HG02571 (cell line): ENCODE results near the gene VPS9D1.
"Not testable (repeated sequence)": the region's sequence is repeated elsewhere in the genome, so short reads cannot be mapped to it uniquely, and the experiment has no call there.

Experiments
- ATAC-seq: cut with Tn5 transposase; IDR thresholded peaks from one replicate; pipeline ENCODE4 v1.9.1; 2021; ENCODE audit warnings: mild to moderate bottlenecking, moderate library complexity; ENCODE audit not compliant: unreplicated experiment

Gene VPS9D1

DNA sequence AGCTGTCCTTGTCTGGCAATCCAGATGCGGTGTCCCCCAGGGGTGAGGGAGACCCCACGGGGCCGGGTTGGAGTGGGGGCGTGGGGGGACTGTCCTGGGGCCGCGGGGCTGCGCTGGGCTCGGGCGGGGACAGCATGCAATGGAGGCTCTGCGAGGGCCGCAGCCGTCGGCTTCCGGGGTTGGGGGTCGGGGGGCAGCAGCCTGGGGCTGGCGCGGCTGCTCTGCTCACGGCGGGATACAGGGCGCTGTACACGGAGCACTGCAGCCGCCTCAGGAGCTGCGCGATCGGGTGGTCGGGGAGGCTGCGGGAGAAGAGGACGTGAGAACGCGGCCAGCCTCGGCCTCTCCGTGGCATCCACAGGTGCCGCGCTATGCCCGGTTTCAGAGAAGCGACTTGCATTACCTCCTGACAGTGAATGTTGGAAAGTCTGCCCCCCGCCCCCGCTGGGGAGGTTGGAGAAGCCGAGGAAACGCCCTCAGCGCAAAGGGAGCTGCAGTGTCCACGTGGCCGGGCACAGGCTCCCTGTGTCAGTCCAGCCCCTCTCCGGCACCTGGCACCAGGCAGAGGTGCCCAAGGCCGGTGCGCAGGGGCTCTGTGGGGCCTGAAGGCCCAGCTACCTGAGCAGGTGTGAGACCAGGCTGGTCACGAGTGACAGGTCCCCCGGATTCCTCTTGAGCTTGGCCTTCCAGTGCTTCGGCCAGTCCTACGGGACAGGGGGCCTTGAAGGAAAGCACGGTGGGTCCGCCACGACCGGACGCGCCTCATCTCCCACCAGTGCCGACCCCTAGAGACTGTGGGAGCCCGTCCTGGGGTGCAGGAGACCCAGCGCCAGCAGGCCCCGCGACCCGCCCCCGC lies 9.8 kb downstream of the VPS9D1 start:
- no peak for ATAC-seq

DNA sequence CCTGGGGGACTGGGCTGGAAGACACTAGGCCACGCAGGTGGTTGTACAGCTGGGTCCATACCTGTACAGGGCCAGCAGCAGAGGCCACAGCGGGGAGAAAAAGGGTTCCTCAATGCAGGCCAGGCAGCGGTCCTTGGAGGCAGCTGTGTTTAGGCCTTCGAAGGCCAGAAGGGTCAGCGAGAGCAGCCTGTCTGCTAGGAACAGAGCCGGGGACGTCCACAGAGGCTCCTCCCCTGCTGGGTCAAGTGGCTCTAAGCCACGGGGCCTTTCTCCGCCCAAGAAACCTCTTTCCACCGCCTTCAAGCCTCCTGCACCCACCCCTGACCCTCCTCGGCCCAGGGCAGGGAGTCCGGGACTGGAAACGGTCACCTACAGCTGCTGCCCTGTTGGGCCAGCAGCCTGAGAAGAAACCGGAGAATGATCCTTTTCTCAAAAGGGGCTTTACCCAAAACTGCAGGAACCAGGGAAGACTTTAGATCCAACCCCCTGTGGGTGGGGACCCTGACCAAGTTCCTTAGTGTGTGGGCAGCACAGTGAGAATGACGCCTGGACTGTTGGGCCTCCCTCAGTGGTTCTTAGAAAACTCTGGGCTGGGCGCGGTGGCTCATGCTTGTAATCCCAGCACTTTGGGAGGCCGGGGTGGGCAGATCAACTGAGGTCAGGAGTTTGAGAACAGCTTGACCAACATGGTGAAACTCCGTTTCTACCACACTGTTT lies 10.8 kb downstream of the VPS9D1 start:
- no peak for ATAC-seq

DNA sequence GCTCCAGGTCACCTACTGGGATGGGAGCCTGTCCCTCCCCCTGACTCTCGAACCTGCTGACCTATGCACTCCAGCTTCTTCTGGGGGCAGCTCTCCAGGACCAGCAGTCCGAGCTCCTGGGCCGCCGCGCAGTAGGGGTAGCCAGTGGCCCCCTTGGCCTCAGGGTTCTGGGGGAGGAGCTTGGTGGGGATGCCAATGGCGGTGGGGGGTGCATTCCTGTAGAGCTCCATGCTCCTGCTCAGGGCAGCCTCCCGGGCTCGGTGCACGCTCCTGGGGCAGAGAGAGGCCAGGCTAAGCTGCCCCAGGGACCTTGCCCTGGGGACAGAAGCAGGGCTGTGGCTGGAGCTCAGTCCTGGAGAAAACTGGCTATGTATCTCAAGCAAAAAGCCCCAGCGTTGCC lies 11.5 kb downstream of the VPS9D1 start:
- no peak for ATAC-seq

DNA sequence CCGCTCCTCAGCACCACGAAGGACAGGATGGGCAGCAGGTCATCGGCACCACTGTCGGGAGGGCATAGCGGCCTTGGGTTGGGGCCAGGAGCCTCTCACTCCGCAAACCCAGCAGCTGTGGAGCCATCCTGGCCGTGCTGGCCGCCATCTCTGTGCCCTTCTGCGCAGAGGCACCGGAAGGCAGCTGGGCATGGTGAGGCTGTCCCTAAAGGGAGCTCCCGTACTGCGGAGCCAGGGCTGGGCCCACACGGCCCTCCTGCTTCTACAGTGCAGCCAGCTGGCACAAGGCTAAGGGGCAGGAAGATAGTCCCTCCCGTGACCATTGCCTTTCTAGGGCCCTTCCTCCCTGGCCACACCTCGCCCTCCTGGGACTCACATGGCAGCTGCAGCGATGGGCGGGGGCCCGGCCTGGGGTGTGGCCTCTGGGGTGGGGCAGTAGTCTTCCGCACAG lies 12.2 kb downstream of the VPS9D1 start:
- no peak for ATAC-seq

DNA sequence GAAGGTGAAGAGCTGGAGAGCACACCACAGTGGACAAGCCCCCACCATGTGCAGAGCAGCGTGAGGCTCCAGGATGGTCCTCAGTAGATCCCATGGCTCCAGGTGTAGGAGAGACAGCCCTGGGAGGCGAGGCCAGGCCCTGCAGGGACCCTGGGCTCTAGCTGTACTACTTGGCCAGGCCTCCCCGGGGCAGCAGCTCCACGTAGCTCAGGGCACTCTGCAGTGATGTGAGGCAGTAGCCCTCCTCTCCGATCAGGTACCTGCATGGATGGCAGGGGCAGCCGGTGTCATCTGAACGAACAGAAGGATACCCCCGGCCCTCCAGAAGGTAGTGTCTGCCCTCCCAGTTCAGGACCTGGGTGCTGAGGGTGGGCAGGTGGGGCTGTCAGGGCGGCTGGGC lies 13.0 kb downstream of the VPS9D1 start:
- no peak for ATAC-seq

DNA sequence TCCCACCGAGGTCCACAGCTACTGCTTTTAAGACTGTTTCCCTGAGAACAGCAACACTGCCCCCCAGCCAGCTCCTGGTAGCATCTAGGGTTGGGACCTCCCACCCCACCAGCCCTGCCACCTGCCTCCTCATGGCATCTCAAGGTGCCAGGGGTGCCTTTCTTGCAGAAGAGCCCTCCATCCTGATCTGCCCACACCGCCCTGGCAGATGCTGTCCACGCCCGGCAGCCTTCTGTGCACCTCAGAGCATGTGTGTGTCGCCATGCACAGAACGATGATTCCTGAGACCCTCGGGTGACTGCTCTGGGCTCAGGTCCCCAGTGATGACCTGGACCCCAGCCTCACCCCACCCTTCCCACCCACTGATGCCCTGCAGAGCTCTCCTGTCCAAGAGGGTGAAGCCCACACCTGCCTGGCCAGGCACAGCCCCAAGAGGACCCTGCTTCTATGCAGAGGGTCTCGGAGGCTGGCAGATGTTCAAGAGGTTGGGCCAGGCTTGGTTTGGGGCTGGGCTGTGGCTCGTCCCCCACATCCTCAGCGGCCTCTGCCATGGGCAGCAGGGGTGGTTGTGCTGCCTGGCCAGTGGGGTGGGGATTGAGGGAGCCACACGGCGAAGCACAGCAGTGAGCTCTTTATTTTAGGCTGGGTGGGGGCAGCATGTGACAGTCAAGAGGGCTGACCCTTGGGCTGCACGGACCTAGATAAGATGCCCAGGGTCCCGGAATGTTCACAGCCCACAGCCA lies 14.0 kb downstream of the VPS9D1 start:
- ATAC-seq, result no peak

DNA sequence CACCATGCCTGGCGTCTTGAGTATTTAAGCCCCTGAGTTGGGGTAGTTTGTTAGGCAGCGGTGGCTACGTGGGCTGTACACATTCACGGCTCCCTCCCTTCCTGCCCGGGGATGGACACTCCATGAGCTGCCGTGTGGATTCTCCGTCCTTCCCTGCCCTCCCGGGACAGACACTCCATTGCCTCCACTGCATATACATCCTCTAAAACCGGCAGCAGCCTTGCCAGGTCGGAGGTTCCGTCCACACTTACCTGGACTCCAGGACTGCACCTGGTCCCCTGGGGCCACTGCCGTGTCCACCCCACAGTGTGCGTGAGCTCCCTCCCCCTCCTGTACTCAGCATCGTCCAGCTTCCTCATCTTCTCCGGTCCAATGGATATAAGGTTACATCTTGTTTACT lies 15.7 kb downstream of the VPS9D1 start:
- no peak for ATAC-seq

DNA sequence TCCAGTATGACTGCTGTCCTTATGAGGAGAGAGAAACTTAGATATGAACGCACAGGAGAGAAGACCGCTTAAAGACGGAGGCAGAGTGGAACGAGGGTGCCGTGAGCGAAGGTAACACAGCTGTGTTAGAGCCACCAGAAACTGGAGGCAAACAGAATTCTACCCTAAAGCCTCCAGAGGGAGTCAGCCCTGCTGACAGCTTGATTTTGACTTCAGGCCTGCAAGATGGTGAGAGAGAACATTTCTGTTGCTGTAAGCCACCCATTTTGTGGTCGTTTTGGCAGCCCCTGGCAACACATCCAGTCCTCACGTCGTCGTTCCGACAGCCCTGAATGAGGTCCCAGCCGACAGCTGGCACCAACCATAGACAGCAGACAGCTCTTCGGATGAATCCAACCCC lies 16.4 kb downstream of the VPS9D1 start:
- no peak for ATAC-seq

DNA sequence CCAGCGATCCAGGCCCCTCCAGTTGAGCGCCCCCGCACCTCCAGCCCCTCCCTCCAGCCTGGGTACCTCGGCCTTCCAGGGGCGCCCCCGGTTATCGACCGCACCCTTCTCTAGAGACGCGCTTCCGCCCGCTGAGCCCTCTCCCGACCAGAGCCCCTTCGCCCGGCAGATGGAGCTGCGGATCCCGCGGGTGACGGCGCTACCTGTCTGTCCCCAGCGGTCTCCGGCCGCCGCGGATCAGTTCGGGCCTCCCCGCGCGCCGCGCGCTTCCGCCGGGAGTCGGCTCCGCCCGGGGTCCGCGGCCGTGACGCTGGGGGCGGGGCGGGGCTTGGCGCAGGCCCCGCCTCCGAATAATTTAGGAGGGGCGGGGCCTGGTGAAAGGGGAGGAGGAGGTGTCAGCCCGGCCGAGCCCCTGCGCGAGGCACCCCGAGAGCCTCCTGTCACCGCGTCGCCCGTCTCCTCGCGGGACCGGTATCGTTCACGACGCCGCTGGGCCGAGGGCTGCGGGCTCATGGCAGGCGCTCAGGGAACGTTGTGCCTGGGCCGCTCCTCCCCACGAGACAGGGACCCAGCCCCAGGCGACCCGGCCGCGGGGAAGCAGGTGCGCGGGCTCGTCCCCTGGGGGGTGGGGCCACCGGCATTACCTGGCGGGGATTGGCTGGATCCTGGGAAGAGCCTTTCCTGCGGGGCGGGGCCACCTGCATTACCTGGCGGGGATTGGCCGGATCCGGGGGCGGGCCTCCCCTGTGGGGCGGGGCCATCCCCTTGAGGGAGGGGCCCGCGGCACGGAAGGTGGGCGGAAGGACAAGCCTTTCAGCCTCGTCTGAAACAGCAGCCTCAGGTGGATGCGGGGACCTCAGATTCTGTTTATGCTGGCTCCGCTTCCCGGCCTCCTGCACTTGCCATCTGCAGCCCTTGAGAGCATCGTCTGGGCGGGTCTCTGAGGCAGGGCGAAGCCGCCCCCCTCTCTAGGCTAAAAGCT lies 19.0 kb downstream of the VPS9D1 start, which contains the start of gene SPATA2L:
Gene SPATA2L (minus strand): TSS at position 281 of the 982 bp plus-strand sequence. CDS start 473 bp downstream, outside the sequence.
- peak; percentile 49 for ATAC-seq

DNA sequence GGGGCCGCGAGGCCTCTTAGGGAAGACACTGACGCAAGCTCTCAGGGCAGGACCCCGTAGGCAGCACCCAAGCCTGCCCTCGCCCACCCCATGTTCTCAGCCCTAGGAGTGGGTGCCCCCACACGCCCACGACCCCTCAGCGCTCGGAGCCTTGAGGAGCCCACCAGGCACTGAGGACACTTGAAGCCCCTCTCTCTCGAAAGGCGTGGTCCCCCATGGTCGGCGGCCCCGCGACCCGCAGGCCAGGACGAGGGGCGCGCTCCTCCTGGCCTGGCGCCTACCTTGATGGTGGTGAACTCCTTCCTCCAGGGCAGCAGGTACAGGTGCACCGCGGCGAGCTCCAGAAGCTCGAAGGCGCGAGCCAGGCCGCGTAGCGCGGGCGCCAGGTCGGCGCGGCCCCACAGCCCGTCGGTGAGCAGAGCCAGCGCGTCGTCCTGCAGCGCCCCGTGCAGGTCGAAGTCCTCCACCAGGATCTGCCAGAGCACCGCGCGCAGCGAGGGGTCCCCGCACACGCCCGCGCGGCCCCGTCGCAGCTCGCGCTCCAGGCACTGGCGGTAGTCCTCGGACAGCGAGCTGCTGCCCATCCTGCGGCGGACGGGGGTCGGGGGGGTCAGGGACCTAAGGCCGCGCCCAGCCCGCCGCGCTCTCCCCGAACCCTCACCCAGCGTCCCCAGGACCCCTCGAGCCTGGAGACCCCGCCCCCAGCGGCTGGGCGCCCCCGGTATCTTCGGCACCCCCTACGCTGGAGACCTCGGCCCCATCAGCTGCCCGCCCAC lies 19.9 kb downstream of the VPS9D1 start:
- ATAC-seq, result no peak

DNA sequence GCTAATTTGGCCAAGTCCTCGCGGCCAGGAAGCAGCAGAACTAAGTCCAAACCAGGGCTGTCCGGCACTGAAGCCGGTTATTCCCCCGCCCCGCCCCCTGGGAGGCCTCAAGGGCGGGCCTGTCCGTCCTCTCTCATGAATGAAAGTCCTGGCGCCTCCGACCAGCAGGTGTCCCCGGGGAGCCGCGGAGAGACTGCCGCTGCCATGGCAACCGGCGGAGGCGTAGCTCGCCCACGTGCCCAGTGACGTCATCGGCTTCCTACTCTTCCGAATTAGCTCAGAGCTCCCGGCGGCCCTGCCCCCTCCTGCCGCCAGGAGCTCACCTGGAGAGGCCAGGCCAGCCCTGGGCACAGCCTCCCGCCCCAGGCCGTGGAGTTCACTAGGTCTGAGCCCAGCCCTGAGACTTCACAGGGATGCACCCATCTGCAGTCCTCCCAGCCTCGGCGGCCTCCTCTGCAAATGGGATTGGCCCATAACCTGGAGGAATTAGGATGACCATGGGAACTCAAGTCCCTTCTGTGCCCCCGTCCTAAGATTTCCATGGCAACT lies 20.5 kb downstream of the VPS9D1 start:
- ATAC-seq, result peak; percentile 43

DNA sequence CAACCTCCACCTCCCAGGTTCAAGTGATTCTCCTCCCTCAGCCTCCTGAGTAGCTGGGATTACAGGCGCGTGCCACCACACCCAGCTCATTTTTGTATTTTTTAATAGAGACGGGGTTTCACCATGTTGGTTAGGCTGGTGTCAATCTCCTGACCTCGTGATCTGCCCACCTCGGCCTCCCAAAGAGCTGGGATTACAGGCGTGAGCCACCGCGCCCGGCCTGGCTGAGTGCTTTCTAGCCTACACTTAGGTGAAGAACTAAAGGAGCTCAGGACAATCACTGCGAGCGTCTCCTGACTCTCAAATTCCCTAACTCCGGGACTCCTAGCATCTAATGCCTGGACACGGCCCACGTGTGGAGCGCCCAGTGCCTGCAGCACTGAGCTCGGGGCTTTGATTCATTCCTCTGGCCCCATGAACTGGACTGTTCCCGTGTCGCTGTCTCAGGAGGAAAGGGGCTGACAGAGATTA lies 21.0 kb downstream of the VPS9D1 start:
- not testable (repeated sequence) for ATAC-seq

DNA sequence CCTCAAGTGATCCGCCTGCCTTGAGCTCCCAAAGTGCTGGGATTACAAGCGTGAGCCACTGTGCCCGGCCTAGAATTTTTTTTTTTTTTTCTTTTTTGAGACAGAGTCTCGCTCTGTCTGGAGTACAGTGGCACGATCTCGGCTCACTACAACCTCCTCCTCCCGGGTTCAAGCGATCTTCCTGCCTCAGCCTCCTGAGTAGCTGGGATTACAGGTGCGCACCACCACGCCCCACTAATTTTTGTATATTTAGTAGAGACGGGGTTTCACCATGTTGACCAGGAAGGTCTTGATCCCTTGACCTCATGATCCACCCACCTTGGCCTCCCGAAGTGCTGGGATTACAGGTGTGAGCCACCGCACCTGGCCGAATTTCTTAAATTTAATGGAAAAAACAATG lies 22.0 kb downstream of the VPS9D1 start:
- ATAC-seq, result not testable (repeated sequence)

DNA sequence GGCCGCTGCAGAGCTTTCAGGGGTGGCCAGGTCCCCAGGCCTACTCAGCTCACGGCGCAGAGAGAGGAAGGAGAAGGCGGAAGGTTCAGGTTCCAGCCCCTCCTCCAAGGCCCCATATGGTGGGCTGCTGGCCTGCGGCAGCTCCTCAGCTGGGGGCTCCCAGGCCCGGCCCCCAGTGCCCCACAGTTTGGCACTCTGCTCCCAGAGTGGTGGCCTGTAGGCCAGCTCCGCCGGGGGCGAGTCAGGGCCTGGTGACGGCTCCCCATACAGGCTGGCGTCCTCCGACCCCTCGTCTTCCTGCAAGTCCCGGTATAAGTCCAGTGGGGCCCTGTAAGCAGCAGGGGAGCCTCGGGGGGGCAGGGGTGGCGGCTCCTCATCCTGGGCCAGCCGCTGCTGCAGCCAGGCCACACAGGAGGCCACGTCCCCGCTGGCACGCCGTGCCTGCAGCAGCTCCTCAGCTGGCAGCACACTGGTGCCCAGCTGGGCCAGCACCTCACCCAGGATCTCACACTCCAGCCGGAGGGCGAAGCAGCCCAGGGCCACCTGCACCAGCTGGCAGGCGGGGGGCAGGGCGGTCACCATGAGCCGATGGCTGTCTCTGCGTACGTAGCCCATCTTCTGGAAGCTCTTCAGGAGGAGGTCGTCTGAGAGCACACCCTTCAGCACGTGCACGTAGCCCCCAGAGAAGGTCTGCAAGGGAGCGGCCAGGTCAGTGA lies 22.9 kb downstream of the VPS9D1 start:
- ATAC-seq, result no peak

DNA sequence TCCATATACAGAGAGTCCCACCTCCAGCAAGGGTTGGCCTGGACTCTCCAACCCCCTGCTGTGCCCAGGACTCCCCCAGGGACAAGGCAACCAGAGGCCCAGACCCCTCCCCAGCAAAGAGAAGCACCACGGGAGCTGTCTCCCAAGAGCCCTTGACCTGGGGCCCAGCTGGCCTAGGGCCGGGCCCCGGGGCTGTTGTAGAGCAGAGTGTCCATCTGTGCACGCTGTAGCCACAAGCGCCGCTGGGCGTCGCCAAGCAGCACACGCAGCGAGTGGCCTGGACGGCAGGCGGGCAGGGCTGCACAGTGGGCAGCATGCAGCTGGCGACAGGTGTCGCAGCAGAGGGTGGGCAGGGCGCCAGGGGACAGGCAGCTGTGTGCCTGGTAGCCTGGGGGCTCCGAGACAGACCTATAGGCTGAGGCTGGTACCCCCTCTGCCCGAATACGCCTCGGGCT lies 23.5 kb downstream of the VPS9D1 start:
- ATAC-seq, result no peak

DNA sequence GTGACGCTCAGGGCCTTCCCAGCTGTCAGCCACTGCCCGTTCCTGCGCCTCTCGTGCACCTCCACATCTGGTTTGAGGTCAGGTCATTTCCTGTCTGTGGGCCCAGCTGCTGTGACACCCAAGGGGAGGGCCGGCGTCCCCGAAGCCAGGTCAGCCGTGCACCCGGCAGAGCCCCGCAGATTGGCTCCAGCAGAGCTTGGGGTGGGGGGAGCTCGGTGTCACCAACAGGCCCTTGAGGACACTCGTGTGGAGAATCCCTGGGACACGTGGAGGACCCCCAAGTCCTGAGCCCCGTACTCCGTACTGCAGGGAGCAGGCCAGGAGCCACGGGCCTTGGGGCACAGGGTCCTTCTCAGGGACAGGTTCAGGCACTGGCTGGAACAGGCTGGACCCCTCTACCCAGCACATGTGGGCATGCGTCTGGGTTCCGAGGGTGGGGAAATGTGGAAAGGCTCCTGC lies 24.0 kb downstream of the VPS9D1 start:
- no peak for ATAC-seq

DNA sequence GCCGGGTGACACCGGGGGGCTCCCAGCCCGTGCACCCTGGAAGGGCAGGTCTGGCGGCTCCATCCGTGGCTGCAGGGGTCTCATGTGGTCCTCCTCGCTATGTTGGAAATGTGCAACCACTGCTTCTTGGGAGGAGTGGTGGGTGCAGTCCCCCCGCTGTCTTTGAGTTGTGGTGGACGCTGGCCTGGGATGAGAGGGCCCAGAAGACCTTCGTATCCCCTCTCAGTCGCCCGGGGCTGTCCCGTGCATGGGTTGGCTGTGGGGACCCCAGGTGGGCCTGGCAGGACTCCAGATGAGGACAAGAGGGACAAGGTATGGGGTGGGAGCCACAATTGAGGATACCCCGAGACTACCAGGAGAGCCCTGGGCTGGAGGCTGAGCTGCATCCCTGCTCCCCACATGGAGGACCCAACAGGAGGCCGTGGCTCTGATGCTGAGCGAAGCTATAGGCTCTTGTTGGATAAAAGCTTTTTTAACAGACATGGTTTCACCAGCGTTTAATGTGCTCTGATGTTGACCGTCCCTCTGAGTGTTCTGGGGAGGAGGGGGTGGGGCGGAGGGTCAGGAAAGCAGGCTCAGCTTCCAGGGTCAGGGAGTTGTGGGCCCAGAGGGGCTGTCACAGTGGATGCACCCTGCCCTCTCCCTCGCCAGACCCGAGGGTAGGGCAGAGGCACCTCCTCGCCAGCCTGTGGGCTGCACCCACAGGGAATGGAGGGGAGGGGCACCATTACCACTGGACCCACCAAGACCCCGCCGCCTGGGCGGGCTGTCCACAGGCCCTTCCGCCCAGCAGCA lies 24.6 kb downstream of the VPS9D1 start:
- no peak for ATAC-seq
